Peyer's patch (tissue), 4 donors: ENCODE measurements around the gene SCYGR2.

ENCODE experiments used
- POLR2A ChIP-seq, 2 donors: fragments of 450-650 bp; IDR thresholded peaks; one replicate each; pipeline ENCODE4 v1.5.1; 2017; ENCODE audit warnings: antibody characterized with exemption in 2 of 2, mild to moderate bottlenecking in 2 of 2, moderate library complexity in 2 of 2
- TF ChIP-seq, protein P1 (sequence below), 6 experiments: fragments of 450-650 bp in 4 of 6; fragments of 200-600 bp in 2 of 6; sonication (generic) in 1 of 6; IDR thresholded peaks; one replicate each; pipeline ENCODE4 v1.5.1; 2017 to 2019; ENCODE audit warnings: antibody characterized with exemption in 6 of 6, mild to moderate bottlenecking in 3 of 6, moderate library complexity in 1 of 6

DNA sequence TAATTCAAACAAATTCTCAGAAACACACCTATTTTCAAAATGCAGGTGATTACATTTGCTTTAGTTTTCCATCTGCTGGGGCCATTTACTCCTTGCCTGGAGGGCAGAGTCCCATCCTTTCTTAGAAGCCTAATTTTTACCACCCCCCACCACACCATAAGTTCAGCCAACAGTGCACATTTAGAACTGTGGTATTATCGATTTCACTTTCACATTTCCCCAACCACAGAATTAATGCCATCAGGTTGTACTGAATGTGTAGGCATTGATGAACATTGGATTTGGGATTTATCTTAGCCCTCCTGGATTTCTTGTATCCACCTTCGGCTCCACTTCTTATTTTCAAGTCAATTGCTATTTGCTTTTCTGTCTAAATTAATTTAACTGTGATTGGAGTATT, 11.4 kb downstream of the SCYGR2 start:
- TF ChIP-seq, protein P1, sequence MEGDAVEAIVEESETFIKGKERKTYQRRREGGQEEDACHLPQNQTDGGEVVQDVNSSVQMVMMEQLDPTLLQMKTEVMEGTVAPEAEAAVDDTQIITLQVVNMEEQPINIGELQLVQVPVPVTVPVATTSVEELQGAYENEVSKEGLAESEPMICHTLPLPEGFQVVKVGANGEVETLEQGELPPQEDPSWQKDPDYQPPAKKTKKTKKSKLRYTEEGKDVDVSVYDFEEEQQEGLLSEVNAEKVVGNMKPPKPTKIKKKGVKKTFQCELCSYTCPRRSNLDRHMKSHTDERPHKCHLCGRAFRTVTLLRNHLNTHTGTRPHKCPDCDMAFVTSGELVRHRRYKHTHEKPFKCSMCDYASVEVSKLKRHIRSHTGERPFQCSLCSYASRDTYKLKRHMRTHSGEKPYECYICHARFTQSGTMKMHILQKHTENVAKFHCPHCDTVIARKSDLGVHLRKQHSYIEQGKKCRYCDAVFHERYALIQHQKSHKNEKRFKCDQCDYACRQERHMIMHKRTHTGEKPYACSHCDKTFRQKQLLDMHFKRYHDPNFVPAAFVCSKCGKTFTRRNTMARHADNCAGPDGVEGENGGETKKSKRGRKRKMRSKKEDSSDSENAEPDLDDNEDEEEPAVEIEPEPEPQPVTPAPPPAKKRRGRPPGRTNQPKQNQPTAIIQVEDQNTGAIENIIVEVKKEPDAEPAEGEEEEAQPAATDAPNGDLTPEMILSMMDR (IDR thresholded peaks at IDR 0.05): no peak
- TF ChIP-seq POLR2A (IDR thresholded peaks at IDR 0.05): no peak
